Medulla oblongata (tissue), 1 donor: ENCODE data around the gene SRP68.
A peak's percentile ranks its signal among the peaks of the same experiment; 100 is the strongest.
"Not testable (repeated sequence)": the region's sequence is repeated elsewhere in the genome, so short reads cannot be mapped to it uniquely, and the experiment has no call there.

Source experiments
- DNase-seq: peaks from one replicate; pipeline ENCODE4 v3.0.0-alpha.2; 2015; ENCODE audit errors: extremely low spot score

The SRP68 gene

DNA sequence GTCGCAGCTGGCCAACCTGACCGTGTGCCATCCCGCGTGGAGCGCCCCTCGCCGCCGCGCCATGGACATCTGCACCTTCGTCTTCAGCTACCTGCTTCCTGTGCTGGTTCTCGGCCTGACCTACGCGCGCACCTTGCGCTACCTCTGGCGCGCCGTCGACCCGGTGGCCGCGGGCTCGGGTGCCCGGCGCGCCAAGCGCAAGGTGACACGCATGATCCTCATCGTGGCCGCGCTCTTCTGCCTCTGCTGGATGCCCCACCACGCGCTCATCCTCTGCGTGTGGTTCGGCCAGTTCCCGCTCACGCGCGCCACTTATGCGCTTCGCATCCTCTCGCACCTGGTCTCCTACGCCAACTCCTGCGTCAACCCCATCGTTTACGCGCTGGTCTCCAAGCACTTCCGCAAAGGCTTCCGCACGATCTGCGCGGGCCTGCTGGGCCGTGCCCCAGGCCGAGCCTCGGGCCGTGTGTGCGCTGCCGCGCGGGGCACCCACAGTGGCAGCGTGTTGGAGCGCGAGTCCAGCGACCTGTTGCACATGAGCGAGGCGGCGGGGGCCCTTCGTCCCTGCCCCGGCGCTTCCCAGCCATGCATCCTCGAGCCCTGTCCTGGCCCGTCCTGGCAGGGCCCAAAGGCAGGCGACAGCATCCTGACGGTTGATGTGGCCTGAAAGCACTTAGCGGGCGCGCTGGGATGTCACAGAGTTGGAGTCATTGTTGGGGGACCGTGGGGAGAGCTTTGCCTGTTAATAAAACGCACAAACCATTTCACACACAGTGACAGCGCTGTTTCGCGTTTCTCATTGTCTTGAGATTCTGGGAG lies 4.7 kb upstream of the SRP68 start:
- no peak for DNase-seq

DNA sequence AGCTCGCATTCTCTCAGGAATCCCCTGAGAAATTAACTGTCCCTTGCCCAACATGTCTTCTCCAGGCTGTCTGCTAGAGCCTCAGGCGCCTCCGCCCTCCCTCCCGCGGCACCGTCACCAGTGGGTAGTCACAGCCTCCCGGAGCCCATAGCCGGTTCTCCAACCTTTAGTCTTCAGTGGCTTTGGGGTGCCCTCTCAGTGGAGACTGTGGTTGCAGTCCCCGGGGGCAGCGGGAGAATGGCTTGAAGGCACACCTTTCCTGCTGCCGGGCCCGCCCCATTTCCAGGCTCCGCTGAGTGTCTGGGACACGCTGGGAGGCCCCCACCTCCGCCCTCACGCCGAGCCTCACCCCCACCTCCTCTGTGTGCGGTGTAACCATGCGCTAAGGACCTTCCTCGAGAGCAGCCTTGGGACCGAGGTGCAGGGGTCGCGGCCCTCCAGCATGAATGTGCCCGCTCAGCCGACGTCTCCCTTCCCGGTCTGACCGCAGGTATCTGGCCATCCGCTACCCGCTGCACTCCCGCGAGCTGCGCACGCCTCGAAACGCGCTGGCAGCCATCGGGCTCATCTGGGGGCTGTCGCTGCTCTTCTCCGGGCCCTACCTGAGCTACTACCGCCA lies 3.9 kb upstream of the SRP68 start:
- DNase-seq = no peak

DNA sequence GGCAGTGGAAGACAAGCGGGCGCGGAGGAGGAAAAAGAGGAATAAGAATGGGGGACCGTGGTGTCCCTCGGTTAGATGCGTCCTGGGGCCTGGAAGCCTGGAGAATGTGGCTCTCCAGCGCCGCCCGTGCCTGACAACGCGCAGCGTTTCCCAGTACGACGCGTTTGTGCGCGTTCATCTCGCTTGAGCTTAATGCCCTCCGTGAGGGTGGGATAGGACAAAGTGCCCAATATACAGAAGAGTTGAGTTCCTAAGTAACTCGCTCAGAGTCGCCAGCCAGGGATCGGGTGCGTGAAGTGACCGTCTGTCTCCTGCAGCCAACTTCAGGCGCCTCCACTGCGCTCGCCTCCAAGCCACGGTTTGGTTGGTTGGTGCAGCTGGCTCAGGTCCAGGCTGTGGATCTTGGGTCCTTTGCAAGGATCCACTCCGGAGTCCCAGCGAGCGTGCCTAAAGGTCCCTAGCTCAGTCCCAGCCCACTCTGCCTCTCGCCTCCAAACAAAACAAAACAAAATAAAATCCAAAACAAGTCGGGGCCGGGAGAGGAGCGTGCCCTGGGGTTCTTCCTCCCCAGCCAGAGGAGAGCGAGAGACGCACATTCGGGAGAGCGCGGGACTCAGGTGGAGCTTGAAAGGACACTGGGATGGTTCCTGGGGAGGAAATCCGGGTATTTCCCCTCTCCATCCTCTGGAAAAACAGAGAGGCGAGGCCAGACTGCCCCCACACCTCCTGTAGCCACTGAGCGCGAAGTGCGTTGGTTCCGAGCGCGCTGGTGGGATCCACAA lies 3.2 kb upstream of the SRP68 start:
- no peak for DNase-seq

DNA sequence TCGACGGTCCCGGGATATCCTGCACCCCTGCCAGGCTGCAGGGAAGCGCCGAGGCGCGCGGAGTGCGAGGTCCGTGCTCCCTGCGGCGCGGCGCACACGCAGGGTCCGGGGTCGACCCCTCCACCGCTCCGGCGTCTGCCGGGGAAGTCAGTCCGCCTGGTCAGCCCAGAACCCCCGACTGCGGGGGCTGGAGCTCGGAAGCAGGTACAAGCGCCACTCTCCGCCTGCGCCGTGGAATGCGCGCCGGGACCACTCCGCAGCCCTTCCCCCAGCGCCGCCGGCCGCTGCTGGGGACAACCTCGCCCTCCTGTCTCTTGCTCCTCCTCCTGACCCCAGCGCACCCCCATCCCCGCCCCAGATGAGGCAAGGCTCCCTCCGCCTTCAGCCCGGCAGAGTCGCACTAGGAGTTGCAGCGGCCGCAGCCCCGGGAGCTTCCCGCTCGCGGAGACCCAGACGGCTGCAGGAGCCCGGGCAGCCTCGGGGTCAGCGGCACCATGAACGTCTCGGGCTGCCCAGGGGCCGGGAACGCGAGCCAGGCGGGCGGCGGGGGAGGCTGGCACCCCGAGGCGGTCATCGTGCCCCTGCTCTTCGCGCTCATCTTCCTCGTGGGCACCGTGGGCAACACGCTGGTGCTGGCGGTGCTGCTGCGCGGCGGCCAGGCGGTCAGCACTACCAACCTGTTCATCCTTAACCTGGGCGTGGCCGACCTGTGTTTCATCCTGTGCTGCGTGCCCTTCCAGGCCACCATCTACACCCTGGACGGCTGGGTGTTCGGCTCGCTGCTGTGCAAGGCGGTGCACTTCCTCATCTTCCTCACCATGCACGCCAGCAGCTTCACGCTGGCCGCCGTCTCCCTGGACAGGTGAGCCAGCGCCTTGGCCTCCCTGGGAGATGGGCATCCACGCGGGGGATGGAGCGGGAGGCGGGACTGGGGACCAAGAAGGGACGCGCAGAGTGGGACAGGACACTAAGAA lies 2.4 kb upstream of the SRP68 start, which contains the start of gene GALR2:
Gene GALR2, plus strand, starts transcription at position 392 of the 974 bp plus-strand sequence. Its CDS starts 103 bp downstream, at position 495.
- no peak for DNase-seq

DNA sequence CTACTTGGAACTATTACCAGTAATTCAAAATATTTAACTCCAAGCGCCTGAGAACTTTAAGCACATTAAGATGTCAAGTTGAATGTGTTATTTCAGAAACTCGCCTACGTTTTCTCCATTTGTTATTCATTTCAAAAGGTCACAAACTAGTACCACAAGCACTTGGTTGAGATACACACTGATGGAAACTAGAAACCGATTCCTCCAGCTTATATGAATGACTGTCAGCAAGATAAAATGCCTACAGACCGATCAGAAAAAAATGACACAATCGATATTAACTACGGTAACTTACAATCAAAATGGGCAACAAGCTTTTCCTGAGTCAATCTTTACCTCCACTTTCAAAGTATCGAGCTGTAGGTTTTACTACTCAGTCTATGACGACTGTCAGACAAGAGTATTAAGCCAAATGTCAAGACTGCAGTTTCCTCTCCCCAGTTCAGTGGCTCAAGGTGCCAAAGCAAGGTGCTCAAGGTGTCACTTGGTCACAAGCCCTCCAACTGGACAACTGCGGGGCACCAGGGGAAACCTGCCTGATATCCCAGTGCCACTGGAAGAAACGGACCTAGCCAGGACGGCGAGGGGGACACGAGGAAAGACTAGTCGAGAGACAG lies 678 bp downstream of the SRP68 start:
- no peak for DNase-seq

DNA sequence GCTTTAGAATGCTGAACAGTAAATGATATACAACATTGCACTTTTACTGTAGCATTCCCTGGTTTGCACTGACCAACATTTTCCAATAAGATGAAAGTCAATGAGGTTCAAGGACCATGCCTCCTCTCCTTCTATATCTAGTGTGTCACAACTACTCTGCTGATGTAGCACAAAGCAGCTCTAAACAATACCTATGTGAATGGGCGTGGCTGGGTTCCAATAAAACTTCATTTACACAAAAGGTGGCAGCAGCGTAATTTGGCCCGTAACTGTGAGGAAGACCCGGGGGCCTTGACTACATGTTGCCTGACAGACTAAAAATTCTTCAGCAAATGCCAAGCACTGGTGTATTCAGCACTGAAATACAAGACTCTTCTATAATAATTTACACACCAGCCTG lies 6.5 kb downstream of the SRP68 start:
- DNase-seq = no peak

DNA sequence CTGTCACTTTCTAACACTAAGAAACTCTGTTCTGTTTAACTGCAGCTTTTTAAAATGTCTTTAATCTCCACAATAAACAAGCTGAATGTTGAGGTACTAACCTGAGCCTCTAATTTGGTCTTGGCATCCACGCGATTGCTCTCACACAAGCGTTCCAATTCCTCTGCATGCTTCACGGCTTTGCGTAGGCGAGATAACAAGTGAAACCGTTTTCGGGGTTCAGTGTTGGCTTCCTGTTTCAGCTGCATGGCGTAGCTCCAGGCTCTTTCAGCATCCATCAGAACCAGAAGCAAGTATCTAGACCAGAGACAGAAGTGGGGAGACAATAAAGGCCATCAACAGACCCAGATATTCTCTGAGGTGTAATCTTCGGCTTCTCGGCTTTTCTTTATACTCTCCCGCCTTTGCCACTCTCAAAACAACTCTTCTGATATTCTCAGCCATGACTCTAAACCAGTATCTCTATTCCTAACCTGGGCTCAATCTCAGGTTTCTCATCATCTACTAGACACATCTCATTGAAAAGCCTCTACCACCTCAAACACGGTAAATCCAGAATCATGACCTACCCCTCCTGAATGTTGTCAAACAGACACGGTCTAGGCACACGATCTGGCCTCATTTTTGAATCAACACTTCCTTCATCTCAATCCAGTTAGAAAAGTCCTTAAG lies 8.3 kb downstream of the SRP68 start:
- DNase-seq = no peak

DNA sequence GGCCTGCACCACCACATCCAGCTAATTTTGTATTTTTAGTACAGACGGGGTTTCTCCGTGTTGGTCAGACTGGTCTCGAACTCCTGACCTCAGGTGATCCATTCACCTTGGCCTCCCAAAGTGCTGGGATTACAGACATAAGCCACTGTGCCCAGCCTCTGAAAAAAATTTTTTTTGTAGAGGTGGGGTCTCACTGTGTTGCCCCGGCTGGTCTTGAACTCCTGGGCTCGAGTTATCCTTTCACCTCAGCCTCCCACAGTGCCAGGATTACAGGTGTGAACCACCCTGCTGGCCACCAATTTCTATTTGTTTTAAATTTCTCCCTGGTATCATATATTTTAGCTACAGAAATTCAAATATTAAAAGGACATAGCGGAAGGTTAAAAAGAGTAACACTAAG lies 14.1 kb downstream of the SRP68 start:
- not testable (repeated sequence) for DNase-seq

DNA sequence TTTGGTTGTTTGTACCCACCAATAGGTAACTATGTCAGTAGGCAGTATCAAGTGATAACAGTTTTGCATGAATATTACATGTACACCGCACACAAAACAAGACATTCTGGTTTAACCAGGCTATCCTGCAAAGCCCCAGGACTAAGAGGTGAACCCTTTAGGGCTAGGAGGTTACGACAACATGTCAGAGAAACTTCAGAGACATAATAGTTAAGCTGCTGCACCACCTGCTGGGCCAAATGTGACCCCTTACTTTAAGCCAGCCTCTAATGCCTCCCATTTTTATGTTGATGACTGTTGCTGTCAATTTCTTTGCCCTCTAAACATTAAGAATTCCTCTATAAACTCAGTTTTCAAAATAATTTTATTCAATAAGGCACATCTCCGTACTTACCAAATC lies 15.4 kb downstream of the SRP68 start:
- DNase-seq = no peak

DNA sequence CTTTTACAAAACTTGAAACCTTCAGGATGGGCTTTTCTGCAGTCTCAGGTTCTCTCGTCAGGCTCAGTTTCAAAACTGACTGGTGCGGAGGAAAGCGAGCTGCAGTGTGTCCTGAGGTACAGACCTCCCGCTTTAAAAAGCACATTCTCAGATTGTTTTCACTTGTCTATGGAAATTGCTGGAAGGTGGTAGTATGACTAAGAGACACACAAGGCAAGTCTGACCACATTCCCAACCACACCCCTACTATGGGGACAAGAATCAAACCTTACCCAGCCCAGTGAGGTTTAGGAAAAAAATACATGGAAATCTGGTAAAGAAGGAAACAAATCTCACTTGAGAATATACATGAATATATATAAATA lies 18.2 kb downstream of the SRP68 start:
- no peak for DNase-seq

DNA sequence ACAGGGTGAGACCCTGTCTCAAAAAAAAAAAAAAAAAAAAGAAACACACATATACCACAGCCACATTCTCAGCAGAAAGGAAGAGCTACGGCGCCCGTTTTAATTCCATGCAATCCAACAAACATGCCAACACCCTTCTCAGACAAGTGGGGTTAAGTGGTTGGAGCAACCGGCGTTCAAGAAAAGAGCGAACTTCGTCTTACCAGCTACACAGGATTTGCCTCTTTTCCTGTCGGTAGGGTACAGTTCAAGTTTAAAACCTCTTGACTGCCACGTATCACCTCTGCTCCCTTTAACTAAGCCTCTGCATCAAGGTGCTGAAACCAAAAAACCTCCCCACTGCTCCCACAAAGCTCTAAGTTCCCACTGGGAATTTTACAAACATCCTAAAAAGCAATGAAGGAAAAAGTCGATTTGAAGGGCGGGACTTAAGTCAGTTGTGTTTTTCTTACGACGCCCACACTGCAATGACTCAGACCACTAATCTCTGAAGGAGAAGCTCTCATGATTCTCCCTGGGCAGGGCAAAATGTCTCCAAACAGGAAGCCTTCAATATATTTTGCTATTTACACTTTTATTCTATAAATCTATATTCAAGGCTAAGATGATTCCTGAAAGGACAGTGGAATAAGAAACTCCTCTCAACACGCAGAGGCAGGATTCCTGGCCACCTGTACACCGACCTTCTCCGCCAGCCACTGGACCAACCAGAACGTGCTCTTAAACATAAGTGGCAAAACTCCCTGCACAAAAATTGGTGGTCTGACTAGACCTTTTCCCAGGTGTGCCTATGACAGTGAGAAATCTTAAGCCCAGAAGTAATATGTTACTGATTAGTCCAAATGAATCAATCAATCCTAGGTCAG lies 18.8 kb downstream of the SRP68 start:
- no peak for DNase-seq

DNA sequence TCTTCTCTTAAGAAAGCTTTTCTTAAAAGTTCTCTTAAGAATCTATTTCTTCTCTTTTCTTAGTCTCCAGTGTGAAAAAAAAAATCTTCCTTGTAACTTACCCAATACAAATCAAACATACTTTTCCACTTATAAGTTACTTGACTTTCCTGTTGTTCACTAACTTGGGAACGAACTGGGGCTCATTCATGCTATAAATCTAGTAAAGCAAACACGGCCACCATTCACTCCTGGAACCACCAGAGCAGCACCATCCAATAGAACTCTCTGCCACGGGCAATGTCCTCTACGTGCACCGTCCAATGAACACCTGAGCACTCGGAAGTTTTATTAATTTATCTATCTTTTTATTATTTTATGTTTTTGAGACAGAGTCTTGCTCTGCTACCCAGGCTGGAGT lies 20.8 kb downstream of the SRP68 start:
- DNase-seq = no peak

DNA sequence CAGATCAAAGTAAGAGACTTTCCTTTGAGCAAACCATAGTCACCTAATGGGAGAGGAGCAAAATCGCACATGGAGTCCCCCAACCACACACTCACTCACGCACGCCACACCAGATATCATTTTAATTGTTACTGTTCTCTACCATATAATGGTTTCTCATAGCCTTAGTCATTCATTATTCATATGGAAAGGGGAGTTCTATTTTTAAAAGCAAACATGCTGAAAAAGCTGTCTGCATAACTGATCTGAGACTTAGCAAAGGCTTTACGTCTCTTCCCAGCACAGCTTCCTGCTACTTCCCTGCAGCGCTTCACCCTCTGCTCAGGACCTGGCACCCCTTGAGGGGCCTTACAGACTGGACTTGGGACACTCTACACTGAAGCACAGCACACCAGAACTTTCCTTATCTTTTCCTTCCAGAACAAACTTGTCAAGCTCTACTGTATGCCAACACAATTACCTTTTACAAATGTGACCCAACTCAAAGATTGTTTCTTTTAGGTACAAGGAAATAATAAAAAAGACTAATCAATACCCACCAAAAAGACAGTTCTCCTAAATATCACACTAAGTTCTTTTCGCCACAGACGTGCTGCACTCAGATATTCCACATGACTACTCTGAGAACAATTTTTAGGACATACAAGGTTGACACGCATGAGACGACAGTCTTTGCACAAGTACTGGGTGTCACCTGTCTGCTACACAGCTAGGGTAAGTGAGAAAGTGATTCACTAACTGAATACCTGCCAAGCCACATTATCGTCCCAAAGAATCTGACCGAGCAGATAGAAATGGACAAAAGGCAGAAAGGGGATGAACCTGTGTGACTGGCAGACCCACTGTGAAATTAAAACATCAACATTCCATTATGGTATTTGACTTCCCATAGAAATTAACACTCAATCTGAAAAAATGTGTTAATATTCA lies 21.5 kb downstream of the SRP68 start:
- DNase-seq = no peak

DNA sequence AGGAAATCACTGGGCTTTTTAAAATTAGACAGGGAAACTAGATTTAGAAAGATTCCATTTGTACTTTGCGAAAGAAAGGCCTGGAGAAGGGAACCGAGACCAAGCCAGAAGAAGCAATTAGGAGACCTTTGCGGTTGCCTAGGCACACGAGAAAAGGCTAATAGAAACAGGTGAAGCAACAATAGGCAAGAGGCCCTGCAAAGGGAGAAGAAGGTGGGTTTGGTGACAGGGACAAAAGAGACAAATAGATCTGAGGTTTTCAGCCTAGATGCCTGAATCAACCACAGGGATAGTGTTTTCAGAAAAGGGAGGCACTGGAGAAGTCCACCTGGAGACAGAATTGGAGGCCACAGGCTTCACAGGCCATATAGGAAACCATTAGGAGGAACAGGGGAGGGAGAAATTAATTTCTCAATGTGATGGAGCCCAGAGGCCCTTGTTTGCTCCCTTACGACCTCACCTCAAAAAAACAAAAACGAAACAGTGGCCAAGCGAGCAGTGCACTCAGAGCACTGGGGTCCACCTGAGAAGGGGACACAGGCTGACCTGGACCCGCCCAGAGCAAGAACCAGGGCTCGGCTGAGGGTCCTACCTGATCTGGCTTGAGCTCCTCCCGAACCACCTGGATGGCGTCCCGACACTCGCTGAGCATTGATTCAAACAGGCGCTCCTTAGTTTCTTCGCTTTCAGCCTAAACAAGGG lies 22.3 kb downstream of the SRP68 start:
- DNase-seq = no peak

DNA sequence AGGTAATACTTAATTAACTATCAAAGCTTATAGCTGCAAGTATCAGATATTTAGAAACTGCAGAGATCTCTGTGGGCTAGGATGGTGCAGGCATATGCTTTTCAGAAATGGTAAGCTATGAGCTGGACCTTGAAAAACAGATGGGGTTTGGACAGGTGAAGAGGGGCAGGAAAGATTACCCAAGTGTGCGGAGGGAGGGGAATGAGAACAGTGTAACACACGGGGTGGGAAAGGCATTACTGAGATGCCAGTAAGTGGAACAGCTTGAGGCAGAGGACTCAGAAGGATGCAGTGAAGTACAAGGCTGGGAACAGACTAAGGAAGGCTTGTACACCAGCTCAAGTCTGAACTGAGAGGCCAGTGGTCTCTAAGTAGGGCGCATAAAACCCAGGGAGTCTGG lies 23.1 kb downstream of the SRP68 start:
- no peak for DNase-seq

DNA sequence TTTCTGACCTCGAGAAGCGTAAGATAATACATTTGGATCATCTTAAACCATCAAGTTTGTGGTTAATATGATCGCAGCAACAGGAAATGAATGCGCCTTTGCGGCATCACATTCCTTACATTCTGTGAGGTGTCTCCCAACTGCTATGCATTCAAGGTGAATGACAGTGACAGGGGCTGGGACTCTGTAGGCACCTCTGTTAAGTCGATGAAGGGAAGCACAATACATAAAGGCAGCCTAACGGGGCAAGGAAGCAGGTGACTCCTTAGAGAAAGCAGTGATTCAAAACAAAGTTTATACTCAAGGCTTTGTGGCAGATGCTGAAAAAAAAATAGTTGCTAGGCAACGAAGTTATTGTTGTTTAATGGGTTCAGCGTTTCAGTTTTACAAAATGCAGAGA lies 23.6 kb downstream of the SRP68 start:
- DNase-seq = no peak

DNA sequence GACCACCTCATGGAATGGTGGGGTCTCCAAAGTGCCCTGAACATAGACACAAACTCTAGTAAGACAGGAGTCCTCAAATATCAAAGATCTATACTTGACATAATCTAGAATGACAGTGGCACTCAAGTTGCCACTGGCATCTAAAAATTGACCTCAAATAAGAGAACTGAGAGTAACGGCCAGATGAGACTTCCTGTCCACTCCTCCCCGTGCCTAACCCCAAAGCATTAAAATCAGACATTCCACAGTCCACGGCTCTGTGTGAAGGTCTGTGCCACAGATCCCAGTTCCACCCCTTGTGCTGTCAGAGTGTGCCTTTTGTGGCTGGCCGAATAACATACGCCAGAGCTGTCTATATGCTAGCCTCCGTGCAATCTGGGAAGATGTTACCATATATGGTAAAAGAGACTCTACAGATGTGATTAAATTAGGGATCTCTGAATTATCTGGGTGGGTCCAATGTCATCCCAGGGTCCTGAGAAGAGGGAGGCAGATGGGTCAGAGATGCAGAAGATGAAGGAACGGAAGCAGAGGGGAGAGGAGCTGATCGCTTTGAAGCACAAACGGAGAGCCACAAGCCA lies 24.2 kb downstream of the SRP68 start:
- peak; percentile 9 for DNase-seq
